GM12872 (cell line): Measurements from ENCODE around the gene BLNK.

Experiments used
- CTCF ChIP-seq: IDR thresholded peaks from 3 replicates; pipeline ENCODE4 v1.5.1; 2011; ENCODE audit warnings: low read depth, mild to moderate bottlenecking, low read length, moderate library complexity; ENCODE audit not compliant: insufficient read depth

The BLNK gene

GRCh38 chr10:96276831-96277230, 5.5 kb upstream of the BLNK start:
- no peak for TF ChIP-seq CTCF

GRCh38 chr10:96276426-96276825, 5.1 kb upstream of the BLNK start:
- no peak for TF ChIP-seq CTCF

GRCh38 chr10:96275685-96276418, 4.5 kb upstream of the BLNK start:
- no peak for TF ChIP-seq CTCF

- TF ChIP-seq CTCF: no peak
Observed at GRCh38 chr10:96272316-96273280, 1.2 kb upstream of the BLNK start.

GRCh38 chr10:96270571-96270970, 798 bp downstream of the BLNK start:
- no peak for TF ChIP-seq CTCF

GRCh38 chr10:96269438-96270300, 1.7 kb downstream of the BLNK start:
- TF ChIP-seq CTCF: no peak
